NCI-H345 treated with DMSO at 0.1 percent for 48 hours (cell line): ENCODE measurements around the gene MEX3D.
"Not testable (repeated sequence)": the region's sequence is repeated elsewhere in the genome, so short reads cannot be mapped to it uniquely, and the experiment has no call there.

Experiments used
- DNase-seq: peaks from one replicate; lab custom pipeline; 2025; ENCODE audit not compliant: unreplicated experiment; lab: John Stamatoyannopoulos, UW

MEX3D gene

GRCh38 chr19:1522061-1522460 lies 46.1 kb downstream of the MEX3D start:
- DNase-seq = no peak

- no peak for DNase-seq
These were observed 46.5 kb downstream of the MEX3D start for GRCh38 chr19:1521636-1522035.

DNA sequence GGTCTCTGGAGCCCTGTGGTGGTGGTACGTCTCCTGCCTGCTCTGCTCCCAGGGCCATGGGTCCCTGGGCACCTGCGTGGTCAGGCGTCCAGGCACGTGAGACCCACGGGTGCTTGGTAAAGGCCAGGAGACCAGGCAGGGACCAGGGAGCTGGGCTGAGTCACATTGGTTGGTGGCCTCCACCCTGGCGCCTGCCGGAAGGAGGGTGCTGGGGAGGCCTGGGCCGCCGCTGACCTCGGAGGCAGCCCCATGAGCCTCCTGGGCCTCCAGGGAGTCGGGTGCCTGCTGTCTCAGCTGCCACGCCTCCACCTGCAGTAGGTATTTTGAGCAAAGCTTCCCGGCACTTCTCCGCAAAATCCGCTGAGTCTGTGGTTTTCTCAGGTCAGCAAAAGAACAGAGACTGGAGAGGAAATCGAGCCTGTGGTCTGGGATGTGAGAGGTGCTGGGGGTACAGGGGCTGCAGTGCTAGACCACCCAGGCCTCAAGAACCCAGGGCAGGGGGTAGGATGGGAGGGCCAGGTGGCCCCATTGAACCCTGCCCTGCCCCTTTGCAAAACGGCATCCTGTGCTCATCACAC lies 47.8 kb downstream of the MEX3D start:
- no peak for DNase-seq

DNA sequence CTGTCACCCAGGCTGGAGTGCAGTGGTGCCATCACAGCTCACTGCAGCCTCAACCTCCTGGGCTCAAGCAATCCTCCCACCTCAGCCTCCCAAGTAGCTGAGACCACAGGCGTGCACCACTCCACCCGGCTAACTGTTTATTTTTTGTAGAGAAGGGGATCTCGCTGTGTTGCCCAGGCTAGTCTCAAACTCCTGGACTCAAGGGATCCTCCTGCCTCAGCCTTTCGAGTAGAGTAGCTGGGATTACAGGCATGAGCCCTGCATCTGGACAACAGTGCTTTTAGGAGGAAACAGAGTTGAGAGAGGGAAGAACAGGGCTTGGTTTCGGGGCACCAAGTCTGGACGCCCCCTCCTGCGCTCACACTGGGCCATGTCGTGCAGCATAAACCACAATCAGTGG lies 48.3 kb downstream of the MEX3D start:
- not testable (repeated sequence) for DNase-seq

- no peak for DNase-seq
These were observed 49.7 kb downstream of the MEX3D start for GRCh38 chr19:1518471-1518870.

GRCh38 chr19:1516395-1516753 lies 51.8 kb downstream of the MEX3D start:
- no peak for DNase-seq

DNA sequence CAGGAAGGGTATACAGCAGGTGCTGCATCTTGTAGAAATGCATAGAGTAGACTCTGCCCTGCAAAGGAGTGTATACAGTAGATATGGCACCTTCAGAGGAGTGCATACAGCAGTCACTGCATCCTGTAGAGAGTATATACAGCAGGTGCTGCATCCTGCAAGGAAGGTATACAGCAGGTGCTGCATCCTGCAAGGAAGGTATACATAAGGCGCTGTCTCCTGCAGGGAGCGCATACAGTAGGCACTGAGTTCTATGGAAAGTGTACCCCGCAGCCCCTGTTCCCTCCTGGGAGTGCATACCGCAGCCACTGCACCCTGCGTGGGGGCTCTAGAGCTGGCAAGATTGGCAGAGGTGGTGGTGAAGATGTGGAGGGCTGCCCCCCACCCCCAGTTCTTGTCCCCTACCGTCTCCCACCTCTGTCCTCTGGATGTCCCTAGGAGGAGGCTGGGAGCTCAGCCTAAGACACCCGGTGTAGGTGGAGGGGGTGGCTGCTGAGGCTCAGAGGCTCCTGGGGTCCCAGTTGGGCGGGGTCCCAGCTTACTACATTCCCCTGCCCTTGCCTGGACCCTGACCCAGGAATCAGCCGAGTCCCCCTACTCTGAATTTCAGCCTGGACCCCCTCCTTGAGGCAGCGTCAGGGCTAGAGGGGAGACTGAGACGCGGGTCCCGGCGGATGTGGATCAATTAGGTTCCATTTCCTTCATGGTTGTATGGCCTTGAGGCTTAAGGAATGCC lies 53.0 kb downstream of the MEX3D start:
- DNase-seq = no peak

DNA sequence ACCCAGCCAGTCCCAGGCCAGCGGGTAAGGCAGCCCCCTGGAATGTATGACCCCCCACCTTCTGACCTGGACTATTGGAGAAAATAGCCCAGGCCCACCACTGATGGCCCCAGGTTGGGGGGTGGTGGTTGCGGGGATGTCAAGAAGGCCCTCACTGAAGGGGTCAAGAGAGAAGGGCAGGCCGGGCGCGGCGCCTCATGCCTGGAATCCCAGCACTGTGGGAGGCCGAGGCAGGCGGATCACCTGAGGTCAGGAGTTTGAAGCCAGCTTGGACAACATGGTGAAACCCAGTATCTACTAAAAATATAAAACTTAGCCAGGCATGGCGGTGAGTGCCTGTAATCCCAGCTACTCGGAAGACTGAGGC lies 53.8 kb downstream of the MEX3D start:
- DNase-seq = no peak

GRCh38 chr19:1513499-1514294 lies 54.4 kb downstream of the MEX3D start:
- DNase-seq = no peak

DNA sequence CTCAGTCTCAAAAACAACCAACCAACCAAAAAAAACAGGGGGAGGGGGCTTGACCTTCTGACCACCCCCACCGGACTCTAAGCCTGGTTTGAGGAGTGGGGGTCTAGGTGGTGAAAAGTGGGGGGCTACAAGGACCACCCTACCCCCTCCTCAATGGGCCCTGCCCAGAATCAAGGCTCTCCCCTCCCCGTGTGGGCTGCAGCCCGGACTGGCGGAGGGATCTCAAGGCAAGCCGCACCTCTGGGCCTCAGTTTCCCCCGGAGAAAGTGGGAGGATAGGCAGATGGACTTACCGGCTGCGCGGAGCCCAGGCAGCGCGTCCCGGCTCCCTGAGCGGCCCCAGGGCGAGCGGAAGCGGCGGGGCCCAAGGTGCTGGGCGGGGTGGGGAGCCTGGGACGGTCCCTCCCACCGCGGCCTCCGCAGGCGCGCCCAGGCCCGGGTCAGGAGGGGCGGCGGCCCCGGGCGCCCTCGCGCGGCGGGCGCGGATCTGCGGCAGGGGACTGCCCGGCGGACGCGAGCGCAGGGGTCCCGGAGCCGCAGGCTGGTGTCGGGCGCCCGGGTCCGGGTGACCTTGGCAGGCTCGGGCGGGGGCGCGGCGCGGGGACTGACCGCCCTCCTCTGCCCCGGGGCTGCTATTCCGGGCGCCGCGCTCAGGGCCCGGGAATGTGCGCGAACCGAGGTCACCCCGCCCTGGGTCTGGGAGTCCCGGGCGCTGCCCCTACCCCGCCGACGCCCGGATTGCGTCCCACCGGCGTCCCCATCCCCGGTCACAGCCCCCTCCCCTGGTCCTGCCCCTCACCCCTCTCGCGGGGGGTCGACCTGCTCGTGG lies 55.2 kb downstream of the MEX3D start, which contains the start of gene ADAMTSL5:
Gene ADAMTSL5, minus strand, starts transcription at position 349 of the 828 bp plus-strand sequence. CDS start 2,076 bp downstream, outside the sequence.
- DNase-seq = no peak

DNA sequence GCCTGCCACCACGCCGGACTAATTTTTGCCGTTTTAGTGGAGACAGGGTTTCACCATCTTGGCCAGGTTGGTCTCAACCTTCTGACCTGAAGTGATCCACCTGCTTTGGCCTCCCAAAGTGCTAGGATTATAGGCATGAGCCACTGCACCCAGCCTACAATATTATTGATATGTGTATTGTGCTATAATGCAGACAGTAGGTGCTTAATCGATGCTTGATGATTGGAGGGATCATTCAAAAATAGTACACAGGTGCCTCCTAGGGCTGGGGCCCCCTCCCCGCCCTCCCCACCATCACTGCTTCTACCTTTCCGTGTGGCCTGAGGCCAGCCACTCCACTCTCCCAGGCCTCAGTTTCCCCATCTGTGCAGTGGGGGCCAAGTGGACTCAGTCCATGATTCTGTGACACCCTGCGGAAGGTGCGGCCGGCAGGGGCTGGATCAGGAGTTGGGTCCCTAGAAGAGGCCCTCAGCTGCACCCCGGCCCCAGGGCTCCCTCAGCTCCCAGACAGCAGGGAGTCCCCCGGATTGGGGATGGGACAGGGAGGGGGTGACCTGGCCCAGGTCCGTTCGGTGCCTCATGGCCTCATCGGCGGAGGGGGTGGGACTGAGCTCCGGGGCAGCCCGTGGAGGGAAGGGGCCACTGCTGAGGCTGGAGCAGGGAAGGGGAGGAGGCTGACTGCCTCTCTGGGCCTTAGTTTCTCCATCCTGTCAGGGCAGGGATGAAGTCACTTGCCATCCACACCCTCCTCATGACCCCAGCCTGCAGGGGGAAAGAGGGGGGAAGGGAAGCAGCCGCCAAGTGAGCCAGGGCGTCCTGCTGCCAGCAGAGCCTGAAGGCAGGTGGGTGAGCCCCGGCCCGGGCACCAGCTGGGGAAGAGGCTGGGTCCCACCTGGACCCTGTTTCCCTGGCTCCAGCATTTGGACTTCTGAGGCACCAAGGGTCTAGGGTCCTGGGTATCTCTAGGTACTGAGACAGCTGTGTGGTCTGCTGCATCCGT lies 56.5 kb downstream of the MEX3D start:
- DNase-seq = no peak

DNA sequence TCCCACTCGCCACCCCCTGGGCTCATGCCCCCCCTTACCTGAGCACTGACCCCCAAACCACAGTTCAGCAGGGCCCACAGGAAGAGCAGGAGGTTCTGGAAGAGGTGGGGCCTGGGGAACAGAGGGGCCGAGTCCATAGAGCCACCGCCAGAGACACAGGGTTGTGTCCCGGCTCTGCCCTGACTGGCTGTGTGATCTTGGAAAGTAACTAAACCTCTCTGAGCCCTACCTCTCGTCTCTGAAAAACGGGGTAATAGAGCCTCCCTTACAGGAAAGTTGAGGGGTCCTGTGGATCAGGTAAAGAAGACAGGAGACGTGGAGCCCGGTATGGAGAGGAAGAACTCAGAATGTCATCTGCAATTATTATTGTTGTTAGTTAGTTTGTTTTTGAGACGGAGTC lies 57.3 kb downstream of the MEX3D start:
- DNase-seq = no peak

- no peak for DNase-seq
These were observed 57.7 kb downstream of the MEX3D start for GRCh38 chr19:1510442-1510806.

DNA sequence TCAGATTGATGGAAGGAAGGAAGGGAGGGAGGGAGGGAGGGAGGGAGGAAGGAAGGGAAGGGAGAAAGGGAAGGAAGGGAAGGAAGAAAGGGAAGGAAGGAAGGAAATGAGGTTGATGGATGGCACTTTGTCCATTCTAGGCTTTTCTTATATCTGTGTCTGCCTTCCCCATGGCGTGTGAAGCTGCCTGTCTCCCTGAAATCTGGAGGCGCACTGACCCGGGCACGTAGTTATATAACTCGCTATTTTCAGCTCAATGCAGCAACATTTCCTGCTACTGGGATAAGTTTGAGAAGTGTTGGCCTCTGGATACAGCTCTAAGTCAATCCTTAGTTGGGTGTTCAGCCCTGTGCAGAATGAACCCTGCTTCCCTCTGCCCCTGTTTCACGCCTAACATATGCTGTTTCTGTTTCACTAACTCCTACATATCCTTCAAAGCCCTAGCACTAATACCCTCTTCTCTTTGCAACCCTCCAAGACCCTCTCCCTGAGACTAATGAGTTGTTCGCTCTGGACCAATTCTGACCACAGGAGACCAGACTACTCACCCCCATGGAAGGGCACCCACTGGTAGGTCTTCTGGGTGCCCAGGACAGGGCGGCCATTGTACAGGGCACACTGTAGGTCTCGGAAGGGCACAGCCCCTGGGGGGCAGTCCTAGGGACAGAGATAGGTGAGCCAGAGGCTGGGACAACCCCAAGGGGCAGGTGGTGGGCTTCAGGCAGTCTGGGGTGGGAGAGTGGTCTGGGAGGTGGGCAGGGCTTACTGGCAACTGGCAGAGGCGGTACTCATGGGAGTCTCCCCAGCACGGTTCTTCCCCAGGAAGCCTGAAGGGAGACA lies 58.3 kb downstream of the MEX3D start:
- DNase-seq = no peak

DNA sequence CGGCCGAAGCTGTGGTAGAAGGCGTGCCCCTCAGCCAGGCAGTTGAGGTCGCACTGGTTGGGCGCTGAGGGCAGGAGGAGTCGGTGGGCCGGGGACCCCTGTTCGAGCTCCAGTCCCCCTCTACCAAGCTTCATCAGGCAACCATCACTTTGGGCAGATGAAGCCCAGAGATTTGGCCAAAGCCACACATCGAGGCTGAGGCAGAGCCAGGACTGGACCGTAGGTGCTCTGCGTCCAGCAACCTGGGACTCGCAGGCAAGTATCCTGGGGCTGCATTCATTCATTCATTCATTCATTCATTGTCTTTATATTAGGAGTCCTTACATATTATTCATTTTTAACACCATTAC lies 59.6 kb downstream of the MEX3D start:
- no peak for DNase-seq

GRCh38 chr19:1507763-1508506 lies 60.2 kb downstream of the MEX3D start:
- peak; percentile 91 for DNase-seq

GRCh38 chr19:1507192-1507660 lies 60.9 kb downstream of the MEX3D start:
- DNase-seq = no peak
